ENCODE results near the gene C11orf21.
A peak's percentile ranks its signal among the peaks of the same experiment; 100 is the strongest.

Gene C11orf21

GRCh38 chr11:2266586-2267305, 35.0 kb downstream of the C11orf21 start:
- no peaks in the 10 kb centered on the region for H3K36me3 Mint-ChIP-seq
- H3K27me3 Mint-ChIP-seq = peaks cover 5% of the 10 kb centered on the region
- H3K9me3 Mint-ChIP-seq = no peaks in the 10 kb centered on the region
- peaks cover 22% of the 10 kb centered on the region for H3K4me1 Mint-ChIP-seq
- H3K27ac Mint-ChIP-seq = no peak overlapping the region
- peak overlapping the region; percentile 70 for H3K4me3 Mint-ChIP-seq

- Mint-ChIP-seq H3K4me1 (peaks cover 22% of the 10 kb centered on the region), H3K9me3 (no peaks in the 10 kb centered on the region), H3K4me3 (peak overlapping the region; percentile 70), H3K27me3 (peaks cover 4% of the 10 kb centered on the region), H3K27ac (no peak overlapping the region), H3K36me3 (no peaks in the 10 kb centered on the region)
These were observed 35.7 kb downstream of the C11orf21 start for GRCh38 chr11:2265854-2266585.

GRCh38 chr11:2265396-2265795, 36.3 kb downstream of the C11orf21 start:
- H3K4me3 Mint-ChIP-seq = peak overlapping the region; percentile 70
- H3K9me3 Mint-ChIP-seq = no peaks in the 10 kb centered on the region
- peaks cover 4% of the 10 kb centered on the region for H3K27me3 Mint-ChIP-seq
- H3K4me1 Mint-ChIP-seq = peaks cover 19% of the 10 kb centered on the region
- no peak overlapping the region for H3K27ac Mint-ChIP-seq
- no peaks in the 10 kb centered on the region for H3K36me3 Mint-ChIP-seq

GRCh38 chr11:2264366-2265053, 37.2 kb downstream of the C11orf21 start:
- no peak overlapping the region for H3K27ac Mint-ChIP-seq
- no peaks in the 10 kb centered on the region for H3K9me3 Mint-ChIP-seq
- no peaks in the 10 kb centered on the region for H3K36me3 Mint-ChIP-seq
- peaks cover 19% of the 10 kb centered on the region for H3K4me1 Mint-ChIP-seq
- peaks cover 4% of the 10 kb centered on the region for H3K27me3 Mint-ChIP-seq
- H3K4me3 Mint-ChIP-seq = no peak overlapping the region

GRCh38 chr11:2263724-2264360, 37.9 kb downstream of the C11orf21 start:
- Mint-ChIP-seq H3K27ac (no peak overlapping the region), H3K4me3 (no peak overlapping the region), H3K27me3 (peaks cover 4% of the 10 kb centered on the region), H3K4me1 (peaks cover 19% of the 10 kb centered on the region), H3K36me3 (no peaks in the 10 kb centered on the region), H3K9me3 (no peaks in the 10 kb centered on the region)

GRCh38 chr11:2263071-2263565, 38.6 kb downstream of the C11orf21 start:
- Mint-ChIP-seq H3K36me3 (no peaks in the 10 kb centered on the region), H3K27ac (no peak overlapping the region), H3K4me1 (peaks cover 15% of the 10 kb centered on the region), H3K27me3 (peaks cover under 1% of the 10 kb centered on the region), H3K4me3 (no peak overlapping the region), H3K9me3 (no peaks in the 10 kb centered on the region)

- H3K36me3 Mint-ChIP-seq = no peaks in the 10 kb centered on the region
- no peaks in the 10 kb centered on the region for H3K9me3 Mint-ChIP-seq
- H3K27ac Mint-ChIP-seq = no peak overlapping the region
- H3K4me1 Mint-ChIP-seq = peaks cover 15% of the 10 kb centered on the region
- no peaks in the 10 kb centered on the region for H3K27me3 Mint-ChIP-seq
- no peak overlapping the region for H3K4me3 Mint-ChIP-seq
These were observed 39.2 kb downstream of the C11orf21 start for GRCh38 chr11:2262301-2263070.

- Mint-ChIP-seq H3K27me3 (no peaks in the 10 kb centered on the region), H3K27ac (no peak overlapping the region), H3K9me3 (no peaks in the 10 kb centered on the region), H3K4me1 (peaks cover 15% of the 10 kb centered on the region), H3K36me3 (no peaks in the 10 kb centered on the region), H3K4me3 (no peak overlapping the region)
These were observed 40.1 kb downstream of the C11orf21 start for GRCh38 chr11:2261436-2262230.

GRCh38 chr11:2260491-2261364, 41.0 kb downstream of the C11orf21 start:
- Mint-ChIP-seq H3K9me3 (no peaks in the 10 kb centered on the region), H3K4me3 (no peak overlapping the region), H3K27ac (no peak overlapping the region), H3K27me3 (no peaks in the 10 kb centered on the region), H3K4me1 (peaks cover 6% of the 10 kb centered on the region), H3K36me3 (no peaks in the 10 kb centered on the region)

GRCh38 chr11:2259897-2260451, 41.7 kb downstream of the C11orf21 start:
- Mint-ChIP-seq H3K9me3 (no peaks in the 10 kb centered on the region), H3K36me3 (no peaks in the 10 kb centered on the region), H3K4me3 (no peak overlapping the region), H3K4me1 (no peaks in the 10 kb centered on the region), H3K27ac (no peak overlapping the region), H3K27me3 (no peaks in the 10 kb centered on the region)

GRCh38 chr11:2259466-2259830, 42.3 kb downstream of the C11orf21 start:
- H3K27ac Mint-ChIP-seq = no peak overlapping the region
- no peaks in the 10 kb centered on the region for H3K9me3 Mint-ChIP-seq
- no peaks in the 10 kb centered on the region for H3K27me3 Mint-ChIP-seq
- H3K4me3 Mint-ChIP-seq = no peak overlapping the region
- no peaks in the 10 kb centered on the region for H3K4me1 Mint-ChIP-seq
- H3K36me3 Mint-ChIP-seq = no peaks in the 10 kb centered on the region

GRCh38 chr11:2258501-2259465, 42.9 kb downstream of the C11orf21 start:
- H3K27ac Mint-ChIP-seq = peak overlapping the region; percentile 51

More at GRCh38 chr11:2258501-2259465, 42.9 kb downstream of the C11orf21 start:
- no peaks in the 10 kb centered on the region for H3K9me3 Mint-ChIP-seq
- no peaks in the 10 kb centered on the region for H3K36me3 Mint-ChIP-seq
- H3K4me1 Mint-ChIP-seq = no peaks in the 10 kb centered on the region
- H3K27me3 Mint-ChIP-seq = no peaks in the 10 kb centered on the region
- no peak overlapping the region for H3K4me3 Mint-ChIP-seq
